Testis (tissue), 2 donors: ENCODE results near the gene GRAMD1B.

Experiments
- CTCF ChIP-seq, 3 experiments: fragments of 450-650 bp in 2 of 3; fragments of 200-600 bp in 1 of 3; sonication (generic) in 1 of 3; IDR thresholded peaks; one replicate each; pipeline ENCODE4 v1.5.1; 2016 to 2019; ENCODE audit warnings: antibody characterized with exemption in 3 of 3, mild to moderate bottlenecking in 2 of 3, moderate library complexity in 1 of 3
- POLR2A ChIP-seq: fragments of 450-650 bp; IDR thresholded peaks from one replicate; pipeline ENCODE4 v1.6.1; 2017; ENCODE audit warnings: antibody characterized with exemption, mild to moderate bottlenecking, moderate library complexity

GRCh38 chr11:123407130-123407995 is 22.7 kb upstream of the GRAMD1B start:
- TF ChIP-seq CTCF (IDR thresholded peaks at IDR 0.05), result peak; percentile 56 to 63 (median 60)
- no peak for TF ChIP-seq POLR2A
